Heart right ventricle (tissue), 16 donors: ENCODE results near the gene FAM234B. TPM values are rescaled to one million over a fixed set of nuclear protein-coding genes. Genes with fewer than 3 reads are reported as not detected.
"Not testable (repeated sequence)": the region's sequence is repeated elsewhere in the genome, so short reads cannot be mapped to it uniquely, and the experiment has no call there.

Experiments used
- ATAC-seq, 8 donors: fragments of 200-7000 bp; cut with Tn5 transposase; one replicate each; pipeline ENCODE4 v1.9.1; 2020; ENCODE audit warnings: mild to moderate bottlenecking in 8 of 8, moderate library complexity in 8 of 8, moderate number of reproducible peaks in 1 of 8
- DNase-seq, 2 donors: peaks; one replicate each; pipeline ENCODE4 v3.0.0-alpha.2; 2020
- H3K27ac ChIP-seq, 10 donors: fragments of 200-600 bp; sonication (generic) in 2 of 10; one replicate each; pipeline versions ENCODE4 v1.5.0 to v1.8.0; 2020 to 2022; ENCODE audit warnings: mild to moderate bottlenecking in 3 of 10
- H3K27me3 ChIP-seq, 7 donors: fragments of 200-600 bp; one replicate each; pipeline ENCODE4 v1.8.0; 2021 to 2022; ENCODE audit warnings: mild to moderate bottlenecking in 2 of 7
- H3K36me3 ChIP-seq, 9 donors: fragments of 200-600 bp; sonication (generic) in 1 of 9; one replicate each; pipeline versions ENCODE4 v1.5.0 to v1.8.0; 2020 to 2022; ENCODE audit warnings: mild to moderate bottlenecking in 2 of 9
- H3K4me1 ChIP-seq, 9 donors: fragments of 200-600 bp; sonication (generic) in 1 of 9; one replicate each; pipeline versions ENCODE4 v1.5.0 to v1.8.0; 2020 to 2022; ENCODE audit warnings: mild to moderate bottlenecking in 4 of 9
- H3K4me3 ChIP-seq, 10 donors: fragments of 200-600 bp; sonication (generic) in 2 of 10; one replicate each; pipeline versions ENCODE4 v1.5.0 to v1.8.0; 2020 to 2022; ENCODE audit warnings: mild to moderate bottlenecking in 7 of 10, moderate library complexity in 2 of 10
- H3K9me3 ChIP-seq, 11 donors: fragments of 200-600 bp in 10 of 11; sonication (generic) in 2 of 11; one replicate each; pipeline versions ENCODE4 v1.5.0 to v1.8.0; 2013 to 2022; ENCODE audit warnings: mild to moderate bottlenecking in 2 of 11, control low read depth in 1 of 11, moderate library complexity in 1 of 11
- CTCF ChIP-seq, 9 donors: fragments of 200-600 bp; sonication (generic) in 2 of 9; IDR thresholded peaks; one replicate each; pipeline versions ENCODE4 v1.5.0 to v1.8.0; 2021 to 2022; ENCODE audit warnings: antibody characterized with exemption in 9 of 9, mild to moderate bottlenecking in 5 of 9, moderate library complexity in 1 of 9
- WGBS, 2 donors: extraction: QIAGEN DNeasy Blood & Tissue Kit; methylation state at CpG; one replicate each; pipeline ENCODE4 v1.1.7; 2013; ENCODE audit warnings: inconsistent platforms in 1 of 2; 5-methylcytosine and 5-hydroxymethylcytosine counted together
- intact Hi-C, 10 donors: fragments of 100-400 bp; cut with DNase I; formaldehyde crosslinking; loops; one replicate each; pipeline versions ENCODE4 v1.11.1 to v1.14.2; 2022
- polyA plus RNA-seq, 2 donors: library from polyadenylated mRNA; stranded (reverse); fragments of 200-250 nt; gene quantifications; one replicate each; pipeline ENCODE4 v1.2.3, GENCODE V29; 2013
- total RNA-seq, 10 donors: library from RNA; stranded (reverse); fragmentation: NEBNext Ultra II Directional in 3 of 10; extraction: Animal tissue kit (Norgen Biotek cat#: 25700) in 3 of 10; gene quantifications; one replicate each; pipeline versions ENCODE4 v1.2.1 to v1.2.4, GENCODE V29; 2021 to 2023
- donor health status: Arrhythmogenic right ventricular cardiomyopathy.
- donor health status: ischemic (EF 13 %, LVEDD 7.1; RV severe dilation, severe dysfunction).
- donor health status: healthy with polysubstance abuse.
- donor health status: DM: no; HTN: yes; CAD: no.
- donor health status: DM: no; HTN: no; CAD: no.
- donor health status: ischemic (EF 25% LVEDD 6.9; RV normal size, moderate dysfunction).
- donor health status: ischemic (EF 25% LVEDD 5.7; RV mildly dilated, moderate dysfunction).
- donor health status: healthy.
- donor health status: DM: yes; HTN: yes; CAD: no.
- donor health status: Ischemic cardiomyopathy.
- donor health status: ischemic (EF 35%, LVEDD 5.7; RV mildly dilated, moderate dysfunction).
- donor health status: nonischemic (EF 11% LVEDD 7.7; RV severe dilation, severe dysfunction).
- donor health status: DM: yes; HTN: yes; CAD: no.
- donor health status: PGD.
- donor health status: ischemic (EF 29% LVEDD 5.4; RV normal size, mild dysfunction).
- donor health status: nonischemic (EF 23%, LVEDD 6.1; RV moderate dilation, normal function).

The FAM234B gene
- total and polyA plus RNA-seq, 12 donors, result 0.59 to 3.6 (median 2.2) TPM

- no peaks in the 10 kb centered on the region for H3K36me3 ChIP-seq
- H3K4me3 ChIP-seq, result no peak overlapping the region
- peaks cover 0 to 14% (median 0%) of the 10 kb centered on the region in 9 donors for H3K4me1 ChIP-seq
- WGBS, 2 donors, result 57 to 67% methylated on average over 4 of the region's 4 CpGs
- no peaks in the 10 kb centered on the region for H3K9me3 ChIP-seq
- H3K27me3 ChIP-seq, result peaks cover 0 to 3% (median 0%) of the 10 kb centered on the region in 7 donors
- intact Hi-C loops, result loop anchor here in 5 of 10 donors (5.0 to 10.0 kb wide), 5 partner anchors 66 to 206 kb away; no protein-coding TSS in a partner anchor
- H3K27ac ChIP-seq, result no peak overlapping the region
- ATAC-seq (no peak), DNase-seq (no peak)
- no peak for TF ChIP-seq CTCF (IDR thresholded peaks at IDR 0.05)
Measured at GRCh38 chr12:13028825-13029570, 15.2 kb upstream of the FAM234B start.

DNA sequence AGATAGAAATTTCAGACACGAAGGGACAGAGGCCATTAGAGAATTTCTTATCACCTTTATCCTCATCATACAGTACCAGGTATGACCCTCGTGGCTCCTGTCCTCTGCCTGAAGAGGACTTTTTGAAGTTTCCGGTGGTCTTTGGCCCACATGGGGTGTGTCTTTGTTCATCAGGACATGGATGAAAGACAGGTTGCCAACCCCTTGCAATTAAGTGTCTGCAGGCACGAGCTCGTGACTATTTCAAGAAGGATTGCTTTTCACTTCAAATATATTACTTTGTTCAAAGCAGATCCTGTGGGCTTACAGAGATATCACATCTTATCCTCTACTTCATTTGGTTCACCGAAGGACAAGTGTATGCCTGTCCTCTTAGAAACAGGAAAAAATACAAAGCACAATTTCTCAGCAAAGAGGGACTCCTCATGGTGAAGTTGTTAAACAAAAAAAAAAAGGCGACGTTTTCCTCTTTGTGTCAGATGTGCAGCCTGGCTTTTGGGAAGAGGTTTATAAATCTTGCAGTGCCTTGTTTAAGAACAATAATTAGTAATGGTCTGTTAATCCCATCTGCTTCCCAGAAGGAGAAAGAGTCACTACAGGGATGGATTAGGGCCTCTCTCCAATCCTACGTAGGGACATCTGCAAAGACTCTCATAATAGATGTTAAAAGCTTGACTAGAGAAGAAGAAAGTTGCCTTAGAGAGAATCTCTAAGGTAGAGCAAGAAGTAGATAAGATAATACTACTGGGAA is 13.5 kb upstream of the FAM234B start:
- Histone ChIP-seq H3K4me3 (no peak overlapping the region), H3K27me3 (peaks cover 0 to 3% (median 0%) of the 10 kb centered on the region in 7 donors), H3K36me3 (no peaks in the 10 kb centered on the region), H3K4me1 (peaks cover 0 to 7% (median 0%) of the 10 kb centered on the region in 9 donors), H3K9me3 (no peaks in the 10 kb centered on the region), H3K27ac (no peak overlapping the region)
- no peak for ATAC-seq
- WGBS, 2 donors, result 85 to 87% methylated on average over 9 of the region's 9 CpGs
- DNase-seq, result no peak
- TF ChIP-seq CTCF (IDR thresholded peaks at IDR 0.05), result no peak
- intact Hi-C loops, result no loop called here

GRCh38 chr12:13032164-13032563 is 12.0 kb upstream of the FAM234B start:
- ATAC-seq (no peak), DNase-seq (no peak)
- intact Hi-C loops, result no loop called here
- Histone ChIP-seq H3K27me3 (peaks cover 0 to 3% (median 0%) of the 10 kb centered on the region in 7 donors), H3K4me3 (no peak overlapping the region), H3K36me3 (no peaks in the 10 kb centered on the region), H3K9me3 (no peaks in the 10 kb centered on the region), H3K4me1 (peaks cover 0 to 7% (median 0%) of the 10 kb centered on the region in 9 donors), H3K27ac (no peak overlapping the region)
- no peak for TF ChIP-seq CTCF (IDR thresholded peaks at IDR 0.05)
- WGBS, 2 donors, result 97 to 99% methylated on average over 2 of the region's 2 CpGs

DNA sequence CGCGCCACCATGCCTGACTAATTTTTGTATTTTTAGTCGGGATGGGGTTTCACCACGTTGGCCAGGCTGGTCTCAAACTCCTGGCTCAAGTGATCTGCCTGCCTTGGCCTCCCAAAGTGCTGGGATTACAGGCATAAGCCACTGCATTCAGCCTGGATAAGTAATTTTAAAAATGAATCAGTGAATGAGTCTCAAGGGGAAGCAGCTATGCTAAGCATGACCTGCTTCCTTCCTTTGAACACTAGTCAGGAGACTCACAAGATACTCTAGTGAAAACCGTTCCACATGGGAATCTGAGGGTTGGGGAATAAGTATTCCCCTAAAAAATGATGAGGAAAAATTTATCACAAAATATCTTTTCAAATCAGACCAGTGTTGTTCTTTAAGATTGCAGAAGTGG is 10.7 kb upstream of the FAM234B start:
- intact Hi-C loops, result no loop called here
- no peak overlapping the region for H3K27ac ChIP-seq
- peaks cover 0 to 7% (median 0%) of the 10 kb centered on the region in 9 donors for H3K4me1 ChIP-seq
- DNase-seq (no peak), ATAC-seq (no peak)
- TF ChIP-seq CTCF (IDR thresholded peaks at IDR 0.05), result no peak
- H3K36me3 ChIP-seq, result no peaks in the 10 kb centered on the region
- H3K4me3 ChIP-seq, result no peak overlapping the region
- H3K9me3 ChIP-seq, result no peaks in the 10 kb centered on the region
- WGBS, 2 donors, result 72 to 73% methylated on average over 5 of the region's 5 CpGs
- H3K27me3 ChIP-seq, result peaks cover 0 to 3% (median 0%) of the 10 kb centered on the region in 7 donors

DNA sequence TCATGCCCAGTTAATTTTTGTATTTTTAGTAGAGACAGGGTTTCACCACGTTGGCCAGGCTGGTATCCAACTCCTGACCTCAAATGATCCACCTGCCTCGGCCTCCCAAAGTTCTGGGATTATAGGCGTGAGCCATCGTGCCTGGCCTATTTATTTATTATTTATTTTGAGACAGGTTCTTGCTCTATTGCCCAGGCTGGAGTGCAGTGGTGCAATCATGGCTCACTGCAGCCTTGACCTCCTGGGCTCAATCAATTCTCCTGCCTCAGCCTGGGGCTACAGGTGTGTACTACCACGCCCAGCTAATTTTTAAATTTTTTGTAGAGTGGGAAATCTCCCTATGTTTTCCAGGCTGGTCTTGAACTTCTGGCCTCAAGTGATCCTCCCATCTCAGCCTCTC is 8.8 kb upstream of the FAM234B start:
- 96 to 98% methylated on average over 5 of the region's 5 CpGs for WGBS, 2 donors
- H3K4me3 ChIP-seq, H3K36me3 ChIP-seq, intact Hi-C loops, ATAC-seq, H3K9me3 ChIP-seq, H3K27me3 ChIP-seq, DNase-seq, H3K4me1 ChIP-seq, H3K27ac ChIP-seq: not testable (repeated sequence)
